Fibroblast of pulmonary artery (primary cell): ENCODE results near the gene SOX15.
A peak's percentile ranks its signal among the peaks of the same experiment; 100 is the strongest.

Experiments
- DNase-seq: peaks from one replicate; pipeline ENCODE4 v3.0.0-alpha.2; 2010; ENCODE audit warnings: low read depth
- H3K4me3 ChIP-seq: replicated peaks from 2 replicates; pipeline ENCODE4 v1.5.1; 2011; ENCODE audit warnings: low read depth, mild to moderate bottlenecking, control low read depth, low read length, moderate library complexity
- TF ChIP-seq, protein P1 (sequence below): IDR thresholded peaks from 2 replicates; pipeline ENCODE4 v1.5.1; 2011; ENCODE audit warnings: mild to moderate bottlenecking, control low read depth, low read length, inconsistent platforms; ENCODE audit errors: missing control alignments

The SOX15 gene

DNA sequence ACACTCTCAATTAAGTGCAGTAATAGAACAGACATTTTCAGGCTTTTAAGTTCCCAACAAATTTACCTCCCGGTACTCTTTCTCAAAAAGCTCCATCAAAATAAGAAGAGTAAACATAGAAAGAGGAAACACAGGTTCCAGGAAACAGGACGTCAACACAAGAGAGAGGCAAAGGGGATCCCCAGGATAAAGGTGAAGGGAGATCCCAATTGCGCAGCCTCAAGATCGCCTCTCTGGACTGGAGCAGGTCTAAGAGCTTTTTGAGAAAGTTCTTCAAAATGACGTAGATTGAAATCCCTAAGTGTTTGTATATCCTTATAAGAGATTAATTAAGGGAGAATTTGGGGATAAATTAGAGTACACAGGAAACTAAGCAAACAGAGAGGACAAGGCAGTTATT is 28.7 kb upstream of the SOX15 start:
- DNase-seq: no peak
- TF ChIP-seq, protein P1, sequence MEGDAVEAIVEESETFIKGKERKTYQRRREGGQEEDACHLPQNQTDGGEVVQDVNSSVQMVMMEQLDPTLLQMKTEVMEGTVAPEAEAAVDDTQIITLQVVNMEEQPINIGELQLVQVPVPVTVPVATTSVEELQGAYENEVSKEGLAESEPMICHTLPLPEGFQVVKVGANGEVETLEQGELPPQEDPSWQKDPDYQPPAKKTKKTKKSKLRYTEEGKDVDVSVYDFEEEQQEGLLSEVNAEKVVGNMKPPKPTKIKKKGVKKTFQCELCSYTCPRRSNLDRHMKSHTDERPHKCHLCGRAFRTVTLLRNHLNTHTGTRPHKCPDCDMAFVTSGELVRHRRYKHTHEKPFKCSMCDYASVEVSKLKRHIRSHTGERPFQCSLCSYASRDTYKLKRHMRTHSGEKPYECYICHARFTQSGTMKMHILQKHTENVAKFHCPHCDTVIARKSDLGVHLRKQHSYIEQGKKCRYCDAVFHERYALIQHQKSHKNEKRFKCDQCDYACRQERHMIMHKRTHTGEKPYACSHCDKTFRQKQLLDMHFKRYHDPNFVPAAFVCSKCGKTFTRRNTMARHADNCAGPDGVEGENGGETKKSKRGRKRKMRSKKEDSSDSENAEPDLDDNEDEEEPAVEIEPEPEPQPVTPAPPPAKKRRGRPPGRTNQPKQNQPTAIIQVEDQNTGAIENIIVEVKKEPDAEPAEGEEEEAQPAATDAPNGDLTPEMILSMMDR: no peak
- H3K4me3 ChIP-seq: no peak overlapping the region

- DNase-seq: no peak
- H3K4me3 ChIP-seq: peak overlapping the region; percentile 49
- TF ChIP-seq, protein P1: no peak
Measured at GRCh38 chr17:7615265-7615747, 25.4 kb upstream of the SOX15 start.

GRCh38 chr17:7614425-7615264 is 24.8 kb upstream of the SOX15 start, which contains the start of gene FXR2:
TSS of gene FXR2 (minus strand) at chr17:7614897. CDS start at chr17:7614532, 365 bp downstream.
- peak; percentile 100 for DNase-seq
- TF ChIP-seq, protein P1: peak; percentile 60
- H3K4me3 ChIP-seq: peak within 1 kb of the TSS; percentile 87

DNA sequence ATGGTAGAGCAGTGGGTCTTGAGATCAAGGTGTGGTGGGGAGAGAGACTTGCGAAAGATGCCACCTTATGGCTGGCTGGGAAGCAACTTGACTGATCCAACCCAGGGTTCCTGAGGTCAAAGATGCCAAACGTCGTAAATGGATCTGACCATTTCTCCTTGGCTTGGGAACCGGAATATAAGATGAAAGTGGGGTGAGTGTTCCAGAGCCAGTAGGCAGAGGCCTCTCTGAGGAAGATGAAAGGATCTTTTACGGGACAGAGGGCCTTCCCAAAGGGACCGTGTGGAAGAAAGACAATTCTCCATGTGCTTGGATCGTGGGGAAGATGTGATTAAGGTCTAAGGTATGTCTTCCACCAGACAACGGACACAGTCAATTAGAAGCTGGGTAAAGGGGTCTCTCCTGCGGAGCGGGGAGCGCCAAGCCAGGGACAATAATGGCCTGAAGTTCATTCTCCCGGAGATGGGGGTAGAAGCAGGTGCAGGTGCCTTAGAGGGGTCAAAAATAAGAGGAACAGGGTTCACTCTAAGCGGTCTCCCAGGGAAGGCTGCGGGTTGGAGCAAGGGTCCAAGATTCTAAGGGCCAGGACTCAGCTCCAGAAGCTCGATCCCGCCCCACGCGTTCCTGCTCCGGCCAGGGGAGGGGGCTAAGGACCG is 24.0 kb upstream of the SOX15 start:
- H3K4me3 ChIP-seq: peak overlapping the region; percentile 87
- no peak for DNase-seq
- TF ChIP-seq, protein P1: no peak

DNA sequence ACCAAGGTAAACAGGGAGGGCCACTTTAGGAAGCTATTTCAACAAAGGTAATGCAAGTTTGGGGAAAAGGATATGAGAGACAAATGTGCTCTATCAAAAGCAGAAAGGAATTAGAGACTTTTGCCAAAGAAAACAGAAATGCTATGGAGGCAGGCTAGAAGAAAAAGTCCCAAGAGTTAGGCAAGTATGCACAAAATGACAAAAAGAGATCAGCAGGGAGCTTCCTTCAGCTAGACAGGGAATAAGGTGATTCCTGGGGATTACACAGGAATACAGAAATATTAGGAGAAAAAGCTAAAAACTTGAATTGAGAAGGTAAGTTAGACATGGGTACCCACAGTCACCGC is 22.4 kb upstream of the SOX15 start:
- TF ChIP-seq, protein P1: no peak
- no peak overlapping the region for H3K4me3 ChIP-seq
- DNase-seq: peak; percentile 34

DNA sequence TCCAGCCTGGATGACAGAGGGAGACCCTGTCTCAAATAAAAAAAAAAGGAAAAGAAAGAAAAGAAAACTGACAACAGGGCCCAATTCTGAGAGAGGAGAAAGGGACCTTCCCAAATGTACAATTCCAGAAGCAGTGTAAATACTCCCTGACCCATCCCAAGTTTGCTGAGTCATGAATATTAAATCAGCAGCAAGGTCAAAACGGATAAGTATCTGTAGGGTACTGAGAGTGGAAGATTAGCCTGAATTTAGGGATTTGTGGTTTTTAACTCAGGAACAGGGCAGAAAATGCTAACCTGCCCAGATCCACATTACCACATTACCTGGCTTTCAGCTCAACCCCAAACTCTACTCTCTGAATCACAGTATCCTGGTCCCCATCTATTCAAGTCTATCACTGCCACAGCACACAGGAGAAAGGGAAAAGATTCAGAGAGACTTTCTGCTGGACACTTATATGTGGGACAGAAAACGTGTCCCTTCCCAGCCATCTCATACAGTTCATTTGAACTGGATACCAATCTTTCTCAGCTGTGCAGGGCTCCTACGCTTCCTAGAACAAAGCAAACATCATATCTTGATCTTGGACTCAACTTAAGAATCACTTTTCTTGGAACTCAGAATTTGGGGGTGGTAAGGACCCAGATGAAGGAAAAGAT is 21.9 kb upstream of the SOX15 start:
- TF ChIP-seq, protein P1: no peak
- H3K4me3 ChIP-seq: no peak overlapping the region
- no peak for DNase-seq
